Hematopoietic multipotent progenitor cell treated with erythropoietin and hydrocortisone succinate and interleukin-3 and kit ligand, for 17 days (in vitro differentiated cells): ENCODE measurements around the gene ITPKB.

Source experiments
- DNase-seq: peaks from one replicate; pipeline ENCODE4 v3.0.0-alpha.2; 2015; ENCODE audit warnings: low spot score

ITPKB gene

DNA sequence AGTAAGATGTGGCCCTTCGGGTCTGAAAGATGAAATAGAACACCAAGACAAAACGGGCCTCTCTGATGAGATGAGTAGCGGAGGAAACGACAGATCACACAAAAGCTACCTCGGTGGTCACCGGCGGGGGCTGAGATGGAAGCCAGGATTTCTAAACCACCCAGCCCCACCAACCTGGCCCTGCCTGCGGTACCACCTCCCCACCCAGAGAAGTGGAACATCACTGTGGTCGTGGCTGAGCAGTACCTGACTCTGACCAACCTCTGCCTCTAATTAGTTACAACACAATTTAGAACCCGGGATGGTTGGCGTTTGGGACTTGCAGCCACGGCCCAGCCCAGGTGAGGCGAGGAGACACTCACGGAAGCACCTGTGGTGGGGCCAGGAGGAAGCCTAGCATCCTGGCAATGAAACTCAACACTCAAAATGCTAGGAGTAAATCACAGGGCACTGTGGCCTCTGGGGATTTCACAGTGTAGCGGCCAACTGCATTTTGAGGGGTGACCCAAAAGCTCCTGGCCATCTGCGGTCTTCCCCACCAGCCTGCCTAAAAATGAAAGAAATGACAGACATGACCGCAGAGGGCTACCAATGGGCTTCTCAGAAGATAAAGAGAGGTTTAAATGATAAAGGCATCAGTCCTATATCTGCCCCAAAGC lies 73.4 kb downstream of the ITPKB start:
- no peak for DNase-seq

DNA sequence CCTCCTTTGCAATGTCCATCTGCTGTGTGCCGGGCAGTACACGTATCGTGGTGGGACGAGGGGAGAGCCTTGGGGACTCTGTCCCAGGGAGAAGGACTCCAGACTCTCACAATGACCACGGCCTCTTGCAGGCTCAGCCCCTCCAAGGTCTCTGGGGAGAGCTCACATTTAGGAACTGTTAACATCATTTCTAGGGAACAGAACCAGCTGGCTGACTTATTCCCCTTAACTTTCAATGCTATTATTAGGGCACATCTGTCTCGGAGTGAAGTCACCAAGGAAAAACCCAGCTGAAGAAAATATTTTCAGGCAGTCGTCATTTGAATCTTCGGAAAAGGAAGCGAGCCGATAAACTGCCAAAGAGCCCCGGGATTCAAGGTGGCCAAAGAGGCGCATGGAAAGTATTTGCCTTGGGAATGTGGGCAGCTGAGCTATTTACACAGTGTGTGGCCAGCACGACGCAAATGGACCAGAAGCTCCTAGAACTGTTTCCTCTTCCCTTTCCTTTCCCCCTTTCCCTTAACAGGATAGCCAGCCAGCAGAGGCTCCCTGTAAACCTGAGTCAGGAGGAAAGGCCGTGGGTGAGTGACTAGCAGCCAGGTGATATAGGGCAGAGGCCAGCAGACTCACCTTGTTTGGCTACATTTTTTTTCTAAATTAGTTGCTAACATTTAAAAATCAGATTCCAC lies 74.5 kb downstream of the ITPKB start:
- no peak for DNase-seq

DNA sequence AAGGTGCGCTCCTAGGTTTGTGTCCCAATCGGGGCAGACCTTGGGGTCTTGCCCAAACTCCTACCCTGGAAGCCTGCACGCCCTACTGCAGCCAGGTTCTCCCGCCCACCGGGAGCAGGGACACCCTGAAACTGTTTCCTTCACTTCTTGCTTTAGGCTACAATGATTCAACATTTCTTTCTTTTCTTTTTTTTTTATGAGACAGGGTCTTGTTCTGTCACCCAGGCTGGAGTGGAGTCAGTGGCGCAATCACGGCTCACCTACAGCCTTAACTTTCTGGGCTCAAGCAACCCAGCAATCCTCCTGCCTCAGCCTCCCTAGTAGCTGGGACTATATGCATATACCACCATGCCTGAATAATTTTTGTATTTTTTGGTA lies 75.8 kb downstream of the ITPKB start:
- no peak for DNase-seq

DNA sequence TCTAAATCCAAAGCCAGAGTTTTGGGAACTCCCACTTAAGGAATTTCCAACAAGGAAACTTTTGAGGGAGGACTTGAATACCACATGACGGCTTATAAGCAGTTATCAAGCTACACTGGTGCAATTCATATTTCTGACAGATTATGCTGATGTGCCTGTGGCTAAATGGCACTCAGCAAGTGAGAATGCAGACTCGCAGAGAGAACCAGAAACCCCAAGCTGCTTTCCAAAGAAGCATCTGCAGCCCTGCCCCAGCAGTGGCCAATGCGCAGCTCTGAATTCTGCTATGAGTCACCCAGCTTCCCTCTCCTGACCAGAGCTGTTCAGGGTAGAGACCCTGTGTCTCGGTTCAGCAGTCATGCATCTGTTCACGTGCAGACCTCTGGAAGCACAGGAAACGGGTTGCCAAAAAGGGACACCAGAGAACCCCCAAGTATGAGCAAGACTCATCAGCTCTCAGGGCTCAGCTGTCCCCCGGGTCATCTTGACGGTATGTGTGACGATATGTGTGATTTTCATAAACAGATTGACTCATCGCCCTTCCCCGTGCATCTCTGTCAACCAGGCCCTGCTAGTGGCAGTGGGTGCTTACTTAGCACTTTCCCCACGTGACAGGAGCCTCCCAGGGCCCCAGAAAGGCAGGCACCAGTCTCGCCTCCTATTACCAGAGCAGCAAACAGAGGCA lies 76.3 kb downstream of the ITPKB start:
- peak; percentile 36 for DNase-seq

DNA sequence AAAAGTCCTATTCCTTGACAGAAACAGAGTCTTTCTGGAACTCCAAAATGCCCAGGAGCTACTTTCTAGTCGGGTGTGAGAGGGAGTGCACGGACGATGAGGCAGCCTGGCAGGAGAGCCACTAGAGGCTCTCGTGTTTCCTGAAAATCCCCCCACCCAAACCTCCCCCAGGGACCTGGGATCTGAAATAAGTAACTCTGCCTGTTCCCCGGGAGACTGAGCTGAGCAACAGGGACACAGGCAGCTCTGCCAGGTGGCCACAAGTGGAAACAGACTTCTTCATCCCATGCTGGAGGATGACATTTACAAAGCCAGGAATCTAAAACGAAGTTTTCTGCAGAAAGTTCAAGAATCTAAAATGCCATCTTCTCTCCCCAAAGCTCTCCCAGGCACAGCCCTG lies 77.1 kb downstream of the ITPKB start:
- no peak for DNase-seq

DNA sequence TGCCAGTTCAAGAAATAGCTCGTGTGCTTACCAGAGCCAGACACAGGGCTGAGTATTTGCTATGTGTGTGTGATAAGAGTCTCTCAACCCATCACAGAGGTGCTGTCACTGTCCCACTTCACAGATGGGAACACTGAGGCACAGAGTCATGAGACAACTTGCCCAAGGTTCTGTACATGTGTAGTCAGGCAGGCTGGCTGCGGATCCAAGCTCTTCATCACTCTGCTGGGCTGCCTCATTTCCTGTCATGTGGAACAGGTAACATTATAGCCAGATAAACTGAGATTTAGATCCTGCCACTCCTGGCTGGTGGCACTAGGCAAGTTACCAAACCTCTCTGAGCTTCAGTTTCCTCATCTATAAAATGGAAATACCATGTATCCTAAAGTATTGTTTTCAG lies 77.8 kb downstream of the ITPKB start:
- no peak for DNase-seq

DNA sequence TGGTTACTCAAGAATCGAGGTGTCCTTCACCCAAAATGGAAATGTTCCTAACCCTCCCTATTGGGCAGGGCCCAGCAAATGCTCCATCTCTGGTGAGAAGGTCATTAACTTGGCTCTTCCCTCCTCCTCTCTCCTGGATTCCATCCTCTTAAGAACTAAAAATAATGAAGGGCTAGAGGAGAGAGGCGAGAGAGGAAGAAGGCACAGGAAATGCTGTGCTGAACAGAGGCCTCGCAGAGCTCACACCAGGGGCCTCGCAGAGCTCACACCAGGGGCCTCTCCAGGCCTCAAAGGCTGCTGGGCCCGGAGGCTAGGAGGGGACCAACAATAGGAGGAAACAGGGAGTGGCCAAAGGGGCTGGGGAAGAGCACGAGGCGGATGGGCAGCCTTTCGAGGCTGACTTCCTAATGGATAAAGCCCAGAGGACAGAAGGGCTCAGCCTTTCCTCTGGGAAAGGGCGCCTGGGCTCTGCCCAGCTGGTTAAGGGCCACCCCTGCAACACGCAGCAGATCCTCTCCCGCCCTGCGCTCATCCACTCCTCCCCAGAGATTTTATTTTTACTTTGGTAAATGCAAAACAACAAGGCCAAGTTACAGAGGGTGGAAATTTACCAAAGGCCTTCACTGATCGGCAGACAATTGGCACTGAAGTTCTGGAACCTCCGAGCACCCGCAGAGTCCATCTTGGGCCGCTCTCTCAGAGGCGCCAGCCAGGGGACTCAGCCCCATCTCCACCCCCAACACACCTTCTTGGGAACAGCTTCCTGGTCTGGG lies 78.5 kb downstream of the ITPKB start:
- no peak for DNase-seq

DNA sequence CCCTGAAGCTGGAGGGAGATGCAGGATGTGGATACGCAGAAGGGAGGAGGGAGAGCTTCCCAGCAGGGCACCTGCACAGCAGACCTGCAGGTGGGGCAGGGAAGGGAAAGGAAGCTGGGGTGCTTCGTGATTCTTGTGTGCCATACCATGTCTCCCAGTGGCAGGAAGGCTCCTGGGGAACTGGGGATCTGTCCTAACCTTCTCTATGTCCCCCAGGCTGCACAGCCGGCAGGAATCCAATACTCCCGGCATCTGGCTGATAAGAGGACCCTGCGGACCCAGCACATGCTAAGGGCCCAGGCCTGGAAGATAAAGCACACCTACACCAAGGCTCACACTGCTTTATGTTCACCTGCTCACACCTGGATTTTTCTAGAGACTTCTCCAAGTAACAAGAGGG lies 79.4 kb downstream of the ITPKB start:
- no peak for DNase-seq

DNA sequence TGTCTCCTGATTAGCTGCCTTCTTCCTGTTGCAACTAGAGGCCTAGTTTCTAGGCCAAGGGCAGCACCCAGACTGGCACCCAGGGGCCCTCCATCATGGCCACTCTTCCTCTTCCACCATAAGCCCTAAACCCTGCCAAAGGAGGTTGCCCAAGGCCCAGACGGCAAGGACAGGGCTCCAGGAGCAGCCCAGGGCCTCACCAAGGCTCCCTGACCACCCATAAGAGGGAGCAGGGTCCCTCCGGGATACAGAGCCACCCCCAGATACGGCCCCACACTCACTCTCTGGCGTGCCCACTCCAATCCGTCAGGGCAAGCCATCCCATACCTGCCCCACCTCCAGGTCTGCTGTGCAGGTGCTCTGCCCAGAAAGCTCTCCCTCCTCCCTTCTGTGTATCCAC lies 79.9 kb downstream of the ITPKB start:
- DNase-seq: no peak

DNA sequence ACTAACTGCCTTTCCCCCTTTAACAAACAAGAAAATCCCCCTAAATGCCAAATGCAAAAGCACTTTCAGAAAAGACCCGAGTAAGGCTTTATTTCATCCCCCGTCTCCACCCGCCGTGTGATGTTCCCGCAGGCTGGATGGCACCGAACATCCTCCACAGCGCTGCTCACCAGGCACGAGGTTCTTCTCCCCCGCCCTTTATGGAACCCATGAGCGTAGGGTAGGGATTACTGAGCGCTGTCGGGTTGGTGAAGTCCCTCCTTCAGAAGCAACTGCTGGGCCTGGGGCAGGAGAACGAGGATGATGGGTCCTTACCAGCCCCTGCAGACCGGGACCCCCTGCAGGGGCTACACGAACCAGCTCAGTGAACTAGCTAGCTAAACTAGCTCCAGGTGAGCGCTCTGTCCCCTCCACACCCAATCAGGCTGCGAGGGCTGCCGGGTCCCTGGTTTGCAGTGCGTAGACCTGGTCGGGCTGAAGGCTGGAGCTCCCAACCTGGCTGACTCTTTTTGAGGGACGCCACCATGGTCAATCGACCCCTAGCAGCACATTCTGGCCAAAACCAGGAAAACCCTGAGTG lies 80.4 kb downstream of the ITPKB start:
- DNase-seq: no peak

DNA sequence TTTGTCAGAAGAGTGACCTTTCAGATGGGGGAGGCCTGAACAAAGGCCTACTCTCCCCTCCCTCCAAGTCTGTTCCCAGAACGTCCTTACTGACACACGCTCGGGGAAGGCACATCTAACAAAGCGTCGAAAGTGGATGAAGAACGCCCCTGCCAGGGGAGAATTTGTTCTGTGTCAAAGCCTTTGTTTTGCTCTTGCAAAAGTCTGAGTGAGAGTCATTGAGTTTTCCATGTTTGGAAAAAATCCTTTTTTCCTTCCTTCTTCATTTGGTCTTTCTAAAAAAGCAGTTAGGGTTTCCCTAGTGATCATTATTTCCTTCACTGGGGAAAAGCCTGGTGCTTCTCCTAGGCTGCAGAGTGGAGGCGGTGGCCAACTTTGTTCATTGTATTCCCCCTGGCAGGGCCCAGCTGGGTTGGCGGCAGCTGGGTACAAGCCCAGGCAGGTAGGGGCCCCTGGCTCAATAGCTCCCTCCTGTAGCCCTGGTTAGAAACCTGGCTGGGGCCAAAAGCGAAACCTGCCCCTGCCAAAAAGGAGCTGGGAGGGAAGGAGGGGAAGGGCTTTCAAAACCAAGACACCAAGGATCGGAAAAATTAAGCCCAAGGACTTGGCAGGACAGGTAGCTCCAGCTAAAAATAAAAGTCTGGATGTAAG lies 81.1 kb downstream of the ITPKB start:
- no peak for DNase-seq

DNA sequence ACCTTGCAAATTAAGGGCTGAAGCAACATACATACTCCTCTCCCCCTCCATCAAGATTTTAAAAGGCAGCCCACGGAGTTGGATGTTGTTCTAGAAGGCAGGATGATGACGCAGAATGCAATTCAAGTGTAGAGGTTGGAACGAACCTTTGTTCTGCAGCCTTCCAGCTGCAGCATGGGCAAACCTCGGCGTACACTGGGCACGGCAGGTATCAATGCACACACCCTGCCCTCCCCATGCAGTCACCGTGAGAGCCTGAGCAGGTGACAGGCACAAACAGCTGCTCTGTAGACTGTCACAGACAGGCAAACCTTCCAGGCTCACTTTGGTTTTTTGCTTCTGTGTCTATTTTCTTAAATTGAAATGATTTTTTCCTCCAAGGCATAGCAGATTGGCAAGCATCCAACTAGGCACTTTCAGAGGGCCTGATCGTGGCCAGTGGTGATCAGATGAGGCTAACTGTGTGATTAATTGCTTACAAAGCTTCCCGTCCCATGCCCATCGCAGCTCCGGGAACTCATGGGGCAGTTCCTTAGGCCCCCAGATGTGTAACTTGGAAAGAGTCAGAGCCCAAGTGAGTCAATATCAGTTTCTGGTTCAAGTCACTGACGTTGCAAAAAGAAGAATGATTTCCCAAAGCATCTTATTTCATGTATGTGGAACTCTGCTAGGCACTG lies 82.3 kb downstream of the ITPKB start:
- no peak for DNase-seq

DNA sequence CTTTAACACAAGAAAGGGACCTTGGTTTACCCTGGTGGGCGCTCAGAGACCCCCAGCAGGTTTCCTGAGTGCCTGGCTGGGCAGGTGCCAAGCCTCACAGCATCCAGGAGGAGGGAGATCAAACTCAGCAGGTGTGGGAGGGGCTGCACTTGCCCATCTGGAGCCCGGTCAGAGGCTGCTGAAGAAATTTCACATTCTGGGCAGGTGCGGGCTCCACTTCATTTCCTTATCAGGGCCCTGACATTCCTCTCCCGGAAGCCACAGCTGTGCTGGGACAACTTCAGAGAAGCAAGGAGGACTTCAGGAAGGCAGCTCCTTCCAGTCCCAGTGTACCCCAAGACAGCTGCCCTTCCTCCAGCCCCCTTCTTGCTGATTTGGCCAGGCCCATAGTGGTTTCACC lies 82.9 kb downstream of the ITPKB start:
- no peak for DNase-seq

DNA sequence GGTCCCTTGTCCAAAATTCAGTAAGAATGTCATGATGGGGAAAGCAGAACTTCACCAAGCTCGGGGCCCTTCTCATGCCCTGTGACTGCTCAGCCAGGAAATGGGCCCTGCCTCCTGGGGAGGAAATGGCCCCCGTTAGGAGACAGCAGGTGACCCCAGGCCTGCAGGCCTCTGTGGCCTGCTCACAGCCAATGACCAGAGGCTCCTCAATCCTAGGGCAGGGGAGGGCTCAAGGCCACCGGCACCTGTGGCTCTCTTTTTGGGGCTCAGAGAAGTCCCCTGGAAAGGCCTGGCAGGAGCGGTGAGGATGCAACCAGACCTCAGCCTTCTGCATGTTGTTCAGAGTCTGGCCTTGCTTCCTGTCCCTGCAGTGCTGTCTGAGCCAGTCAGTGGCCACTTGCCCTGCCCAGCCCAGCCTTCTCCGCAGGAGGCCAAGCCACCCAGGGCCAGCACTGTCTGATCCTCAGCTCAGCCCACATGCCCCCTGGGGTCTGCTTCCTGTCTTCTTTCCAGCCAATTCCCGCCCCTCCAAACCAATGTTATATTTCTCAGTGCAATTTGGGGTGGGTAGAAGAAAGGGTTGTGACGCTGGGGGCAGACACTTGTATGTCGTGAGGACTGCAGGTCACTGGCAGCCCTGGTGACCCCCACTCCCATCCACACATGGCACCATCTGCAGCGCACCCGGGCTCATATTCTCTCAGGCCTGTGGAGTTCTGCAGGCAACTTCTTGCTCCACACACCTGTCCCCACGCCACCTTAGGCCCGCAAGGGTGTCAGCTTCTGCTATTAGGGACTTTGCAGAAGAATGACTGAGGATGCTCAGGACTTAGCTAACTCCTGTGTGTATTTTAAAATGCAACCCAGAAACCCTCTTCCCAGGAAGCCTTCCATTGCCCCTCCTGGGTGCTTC lies 83.6 kb downstream of the ITPKB start:
- DNase-seq: no peak

DNA sequence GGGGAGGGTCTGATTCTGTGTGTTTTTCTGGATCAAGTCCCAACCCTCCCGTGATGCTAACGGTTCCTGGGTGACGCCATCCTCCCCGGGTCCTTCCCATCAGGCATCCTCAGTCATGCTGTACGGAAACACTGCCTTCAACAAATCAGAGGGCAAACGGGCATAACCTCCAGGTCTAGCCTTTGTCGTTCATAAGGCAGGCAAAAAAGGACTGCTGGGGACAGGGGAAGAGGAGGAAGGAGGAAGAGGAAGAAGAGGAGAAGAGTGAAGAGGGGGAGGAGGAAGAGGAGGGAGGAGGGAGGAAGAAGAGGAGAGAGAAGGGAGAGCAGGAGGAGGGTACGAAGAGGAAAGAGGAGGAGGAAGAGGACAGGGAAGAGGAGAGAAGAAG lies 84.4 kb downstream of the ITPKB start:
- DNase-seq: no peak

DNA sequence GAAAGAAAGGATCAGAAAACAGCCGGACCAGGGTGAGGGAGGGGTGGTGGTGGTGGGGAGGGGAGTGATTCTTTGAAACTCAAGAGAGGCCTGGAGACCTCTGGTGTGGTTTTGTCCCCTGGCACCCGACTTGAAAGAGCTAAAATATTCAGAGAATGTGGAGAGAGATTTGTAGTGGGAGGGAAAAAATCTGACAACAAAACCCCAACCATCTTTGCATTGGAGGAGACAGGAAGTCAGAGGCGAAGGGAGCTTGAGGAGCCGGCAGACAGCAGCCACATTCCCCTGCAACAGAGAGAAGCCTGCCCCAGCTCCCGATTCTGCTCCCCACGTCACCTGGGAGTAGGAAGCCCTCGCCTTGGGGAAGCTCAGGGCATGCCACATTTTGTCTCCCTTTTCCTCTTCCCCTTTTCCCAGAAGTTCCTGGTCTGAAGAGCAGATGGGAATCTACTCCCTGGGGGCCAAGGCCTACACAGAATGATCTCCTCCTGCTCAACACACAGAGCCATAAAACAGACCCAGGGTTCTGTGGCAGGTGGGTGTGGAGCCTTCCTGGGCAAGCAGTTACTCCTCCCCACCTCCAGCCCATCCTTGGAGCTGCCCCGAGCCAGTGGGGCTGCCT lies 84.9 kb downstream of the ITPKB start:
- no peak for DNase-seq

DNA sequence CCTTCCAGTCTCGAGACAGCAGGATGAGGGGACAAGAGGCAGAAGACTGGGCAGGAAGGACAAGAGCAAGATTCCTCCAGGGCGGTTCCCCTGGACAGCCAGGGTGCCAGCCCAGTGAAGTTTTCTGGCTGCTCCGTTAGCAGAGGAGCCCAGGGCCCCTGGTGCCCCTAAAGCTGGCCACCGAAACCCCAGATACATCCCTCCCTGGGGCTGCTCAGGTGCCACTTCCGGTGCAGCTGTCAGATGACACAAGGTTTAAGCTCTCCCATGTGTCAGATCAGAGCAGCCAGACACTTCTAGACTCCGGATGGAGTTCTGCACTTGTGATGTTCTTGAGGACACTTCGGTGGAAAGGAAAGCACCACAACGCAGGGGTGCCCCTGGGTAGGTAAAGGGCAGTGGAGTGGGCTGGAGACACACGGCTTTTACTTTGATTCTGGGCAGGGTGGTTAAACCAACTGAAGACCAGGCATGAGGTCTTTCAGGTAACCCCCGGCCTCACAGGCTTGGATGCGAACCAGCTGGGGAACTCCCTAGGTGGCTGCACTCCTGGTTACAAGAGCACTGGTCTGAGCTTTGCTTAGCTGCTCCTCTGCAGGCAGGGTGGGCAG lies 85.7 kb downstream of the ITPKB start:
- DNase-seq: no peak

DNA sequence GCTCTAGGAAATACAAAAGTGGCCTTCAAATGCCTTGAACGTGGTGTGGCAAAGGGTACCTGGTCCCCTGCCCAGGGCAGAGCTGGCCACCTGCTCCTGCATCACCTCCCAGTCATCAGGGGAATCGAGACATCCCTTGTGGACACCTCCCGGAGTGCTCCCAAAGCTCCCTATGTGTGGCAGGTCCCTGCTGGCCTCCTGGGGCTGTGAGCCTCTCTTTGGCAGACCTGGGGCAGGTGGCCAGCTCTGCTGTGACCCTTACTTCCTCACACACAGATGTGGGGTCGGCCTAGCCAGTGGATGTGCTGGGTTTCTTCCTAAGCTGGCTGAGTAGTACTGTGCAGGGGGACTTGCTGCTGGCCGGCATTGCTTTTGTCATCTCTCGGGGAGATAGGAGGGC lies 86.5 kb downstream of the ITPKB start:
- no peak for DNase-seq

DNA sequence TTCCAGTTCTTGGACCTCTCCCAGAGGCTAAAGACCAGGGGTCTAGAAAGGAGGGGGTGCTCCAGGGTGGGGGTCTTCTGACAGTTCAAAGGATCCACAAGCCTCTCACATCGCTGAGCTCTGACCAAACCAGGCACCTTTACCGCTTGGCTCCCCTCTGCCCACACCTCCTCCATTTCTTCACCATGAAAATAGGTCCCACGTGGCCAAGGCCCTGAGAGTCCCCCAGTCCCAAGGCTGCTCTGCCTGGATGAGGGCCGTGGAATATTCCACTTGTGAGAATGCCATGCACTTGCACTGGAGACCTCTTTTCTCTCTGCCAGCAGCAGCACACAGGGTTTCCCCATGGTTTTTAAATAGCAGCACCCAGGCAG lies 87.4 kb downstream of the ITPKB start:
- DNase-seq: no peak
